Erythroblast (primary cell): ENCODE data around the gene CDH24.

ENCODE experiments used
- DNase-seq, 2 experiments: peaks; one replicate each; lab custom pipeline; 2025; lab: John Stamatoyannopoulos, UW
- GATA1 ChIP-seq: IDR thresholded peaks from 2 replicates; pipeline ENCODE4 v1.6.1; 2011; ENCODE audit warnings: low read depth, mild to moderate bottlenecking, control low read depth, low read length, moderate library complexity
- POLR2A ChIP-seq: IDR thresholded peaks from 2 replicates; pipeline ENCODE4 v1.6.1; 2011; ENCODE audit warnings: mild to moderate bottlenecking, low read length

The CDH24 gene

DNA sequence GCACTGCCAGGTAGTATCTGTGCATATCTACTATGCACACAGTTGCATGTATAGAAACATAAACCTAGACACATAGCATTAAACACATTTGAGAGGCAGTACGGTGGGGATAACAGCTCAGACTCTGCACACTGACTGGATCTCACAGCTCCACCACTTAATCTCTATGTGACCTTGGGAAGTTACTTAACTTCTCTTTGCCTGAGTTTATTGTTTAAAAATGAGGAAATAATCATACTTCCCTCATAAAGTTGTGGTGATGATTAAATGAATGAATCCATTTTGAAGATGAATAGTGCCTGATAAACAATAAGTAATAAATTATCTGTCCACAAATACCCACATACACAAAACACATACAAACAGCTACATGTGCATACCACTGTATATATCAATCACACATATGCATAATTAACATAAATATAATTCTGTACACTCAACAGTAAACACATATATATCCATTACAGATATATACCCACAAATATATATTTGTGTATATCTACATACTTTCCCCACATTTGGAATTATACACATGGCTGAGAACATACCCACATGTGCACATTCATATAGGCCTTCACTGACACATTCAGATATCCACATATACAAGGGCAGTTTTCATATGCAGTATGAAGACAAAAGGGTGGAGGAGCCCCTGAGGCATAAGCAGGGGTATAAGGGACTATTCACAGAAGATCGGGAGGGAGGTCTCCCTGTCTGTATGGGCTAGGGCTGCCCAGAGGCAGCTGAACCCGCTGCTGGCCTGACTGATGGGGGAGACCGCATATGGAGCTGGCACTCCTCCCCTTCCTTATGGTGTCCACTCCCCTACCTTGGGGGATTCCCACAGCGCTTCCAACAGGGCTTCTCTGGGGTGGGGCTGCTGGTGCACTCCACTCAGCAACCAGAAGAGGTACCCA is 5.9 kb downstream of the CDH24 start:
- no peak for TF ChIP-seq POLR2A
- no peak for TF ChIP-seq GATA1
- DNase-seq = no peak

DNA sequence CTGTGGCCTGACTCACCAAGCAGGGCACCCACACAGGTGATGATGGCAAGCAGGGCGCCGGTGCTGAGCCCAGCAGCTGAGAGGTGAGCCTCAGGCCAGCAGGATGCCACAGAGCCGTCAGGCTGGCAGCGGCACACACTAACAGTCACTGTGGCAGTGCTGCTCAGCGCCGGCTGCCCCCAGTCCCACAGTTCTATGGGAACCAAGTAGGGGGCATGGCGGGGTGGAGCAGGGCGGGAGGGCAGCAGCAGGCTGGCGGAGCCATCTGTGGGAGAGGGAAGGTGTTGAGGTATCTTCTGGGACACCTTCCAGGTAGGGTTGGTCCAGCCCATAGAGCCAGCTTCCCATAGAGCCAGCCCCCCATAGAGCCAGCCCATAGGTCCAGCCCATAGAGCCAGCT is 8.3 kb downstream of the CDH24 start:
- no peak for TF ChIP-seq GATA1
- TF ChIP-seq POLR2A = no peak
- DNase-seq = no peak

DNA sequence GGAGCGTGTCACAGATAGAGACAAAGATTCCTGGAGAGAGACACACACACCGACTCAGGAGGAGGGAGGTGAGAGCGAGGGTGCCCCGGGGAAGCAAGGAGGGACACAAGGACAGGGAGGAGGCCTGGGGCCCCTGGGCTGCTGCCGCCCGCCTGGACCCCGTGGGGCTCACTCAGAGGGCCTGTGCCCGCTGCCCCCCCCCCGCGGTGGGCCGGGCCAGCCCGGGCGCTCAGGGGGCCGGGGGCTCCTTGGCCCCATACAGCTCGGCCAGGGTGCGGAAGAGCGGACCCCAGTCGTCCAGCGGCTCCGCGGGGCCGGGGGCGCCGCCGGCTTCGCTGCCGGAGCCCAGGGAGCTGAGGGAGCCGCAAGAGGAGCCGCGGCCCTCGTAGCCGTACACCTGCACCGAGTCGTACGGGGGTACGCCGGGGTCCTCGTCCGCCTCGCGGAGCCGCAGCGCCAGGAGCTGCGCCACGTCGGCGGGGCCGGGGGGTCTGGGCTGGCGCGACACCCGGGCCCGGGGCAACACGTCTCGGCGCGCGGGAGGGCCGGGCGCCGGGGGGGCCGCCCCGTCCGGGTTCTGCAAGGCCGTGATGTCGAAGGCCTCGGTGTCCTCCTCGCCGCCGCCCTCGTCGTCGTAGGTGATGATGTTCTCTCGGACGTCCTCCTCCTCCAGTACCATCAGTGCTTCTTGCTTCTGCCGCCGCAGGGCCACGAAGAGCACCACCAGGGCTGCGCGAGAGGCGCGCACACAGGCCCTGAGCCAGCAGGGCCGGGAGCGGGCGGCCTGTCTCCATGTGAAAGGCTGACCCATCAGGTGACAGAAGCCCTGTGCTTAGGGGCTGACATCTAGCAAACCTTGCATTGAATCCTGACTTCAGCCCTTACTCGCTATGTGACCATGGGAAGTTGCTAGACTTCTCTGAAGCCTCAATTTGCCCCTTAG is 9.3 kb downstream of the CDH24 start:
- no peak for DNase-seq
- no peak for TF ChIP-seq POLR2A
- TF ChIP-seq GATA1 = no peak

DNA sequence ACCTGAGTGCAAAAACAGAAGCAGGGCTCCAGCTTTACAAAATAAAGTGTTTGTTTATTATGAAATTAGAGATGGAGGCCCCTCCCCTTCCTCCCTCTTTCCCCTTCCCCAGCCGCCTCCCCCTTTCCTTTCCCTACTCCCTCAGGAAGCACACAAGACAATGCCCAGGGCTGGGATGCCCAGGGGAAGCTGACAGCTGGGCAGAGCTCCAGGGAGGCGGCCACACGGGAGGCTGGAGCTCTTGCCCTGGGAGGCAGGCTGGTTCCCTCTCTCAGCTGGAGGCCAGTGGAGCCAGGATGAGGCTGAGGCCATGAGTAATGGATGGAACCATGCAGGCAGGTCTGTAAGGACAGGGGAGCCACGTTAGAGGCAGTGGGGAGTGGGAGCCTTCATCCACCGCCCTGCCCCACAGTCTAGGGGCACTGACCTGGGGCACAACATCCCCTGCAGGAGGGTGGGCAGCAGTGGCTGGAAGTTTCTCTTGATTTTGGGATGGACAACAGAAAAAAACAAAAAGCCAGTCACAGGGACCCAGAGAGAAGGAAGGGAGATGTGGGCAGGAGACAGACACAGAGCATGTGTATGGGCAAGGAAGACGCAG is 10.2 kb downstream of the CDH24 start:
- no peak for DNase-seq
- TF ChIP-seq GATA1 (no peak), POLR2A (no peak)

DNA sequence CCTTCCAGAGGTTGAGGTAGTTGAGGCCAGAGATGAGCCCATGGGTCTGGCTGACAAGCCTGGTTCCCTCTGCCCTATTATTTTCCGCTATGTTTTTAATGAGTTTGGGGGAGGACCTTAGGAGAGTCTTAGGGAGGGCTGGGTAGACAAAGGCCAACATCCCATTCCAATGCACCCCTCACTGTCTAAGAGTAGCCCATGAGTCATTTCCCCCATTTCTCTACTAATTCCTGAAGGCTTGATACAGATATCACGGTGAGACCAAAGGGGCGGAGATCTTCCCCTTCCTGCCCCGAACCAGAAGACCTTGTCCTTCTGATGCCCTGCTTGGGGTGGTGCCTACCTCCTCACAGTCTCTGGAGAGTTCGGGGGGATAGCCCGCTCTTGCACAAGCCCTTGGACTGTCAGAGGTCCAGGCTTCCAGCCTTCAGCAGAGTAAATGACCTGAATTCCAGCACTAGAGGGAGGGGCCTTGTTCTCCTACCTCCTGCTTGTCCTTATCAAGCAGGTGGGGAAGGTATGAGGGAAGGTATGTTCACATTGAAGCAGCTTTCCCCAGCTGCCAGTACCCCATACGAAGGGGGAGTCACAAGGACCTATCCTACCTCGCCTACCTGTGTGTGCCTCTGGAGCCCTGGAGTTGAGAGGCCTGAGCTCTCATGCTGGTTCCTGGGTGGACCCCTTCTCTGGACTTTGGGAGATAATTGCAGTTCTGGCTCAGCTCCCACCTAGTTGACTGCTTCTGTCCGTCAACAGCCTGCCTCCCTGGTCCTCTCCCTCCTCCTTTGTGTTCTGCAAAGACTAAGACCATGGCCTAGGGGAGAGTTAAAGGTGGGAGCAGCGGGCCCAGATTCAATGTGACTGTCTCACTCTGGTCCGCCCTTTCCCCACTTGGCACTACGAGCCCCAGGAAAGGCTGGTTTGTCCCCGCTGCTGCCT is 11.6 kb downstream of the CDH24 start:
- TF ChIP-seq POLR2A (no peak), GATA1 (no peak)

DNA sequence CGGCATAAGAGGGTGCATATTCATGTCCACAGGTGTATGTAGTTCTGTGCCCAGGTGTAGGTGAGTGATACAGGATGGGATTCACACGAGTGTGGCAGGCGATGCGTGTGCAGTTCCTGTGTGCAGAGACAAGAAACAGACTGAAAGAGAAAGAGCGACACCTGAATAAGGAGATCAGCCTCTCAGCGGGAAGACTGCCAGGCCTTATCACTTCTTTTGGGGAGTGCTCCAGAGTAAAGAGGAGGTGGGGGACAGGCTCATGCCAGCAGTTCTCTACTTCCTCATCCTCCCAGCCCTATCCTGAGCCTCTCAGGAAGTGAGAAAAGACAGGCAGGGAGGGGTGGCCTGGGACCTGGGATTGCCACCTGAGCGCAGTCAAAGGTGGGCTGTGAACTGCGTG is 12.5 kb downstream of the CDH24 start:
- DNase-seq = no peak
- no peak for TF ChIP-seq GATA1
- no peak for TF ChIP-seq POLR2A

More for the DNA sequence above, 11.6 kb downstream of the CDH24 start:
- no peak for DNase-seq

DNA sequence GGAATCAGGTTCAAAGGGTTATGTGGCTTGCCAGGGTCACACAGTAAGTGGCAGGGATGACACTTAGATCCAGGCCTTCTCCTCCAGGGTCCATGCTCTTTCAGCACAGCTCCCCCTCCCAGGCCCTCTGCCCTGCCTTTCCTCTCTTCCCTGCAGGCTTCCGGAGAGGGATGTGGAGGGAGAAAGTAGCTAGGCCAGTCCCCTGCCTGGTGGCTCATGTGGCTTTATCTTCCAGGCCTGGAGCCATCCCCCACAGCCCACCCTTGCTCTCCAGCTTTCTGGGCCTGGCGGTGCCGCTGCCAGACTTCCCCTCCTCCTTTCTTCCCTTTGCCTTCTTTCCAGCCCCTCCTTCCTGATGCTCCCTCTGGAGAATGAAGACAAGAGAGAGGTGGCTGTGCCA is 13.6 kb downstream of the CDH24 start:
- no peak for DNase-seq
- no peak for TF ChIP-seq POLR2A
- TF ChIP-seq GATA1 = no peak

DNA sequence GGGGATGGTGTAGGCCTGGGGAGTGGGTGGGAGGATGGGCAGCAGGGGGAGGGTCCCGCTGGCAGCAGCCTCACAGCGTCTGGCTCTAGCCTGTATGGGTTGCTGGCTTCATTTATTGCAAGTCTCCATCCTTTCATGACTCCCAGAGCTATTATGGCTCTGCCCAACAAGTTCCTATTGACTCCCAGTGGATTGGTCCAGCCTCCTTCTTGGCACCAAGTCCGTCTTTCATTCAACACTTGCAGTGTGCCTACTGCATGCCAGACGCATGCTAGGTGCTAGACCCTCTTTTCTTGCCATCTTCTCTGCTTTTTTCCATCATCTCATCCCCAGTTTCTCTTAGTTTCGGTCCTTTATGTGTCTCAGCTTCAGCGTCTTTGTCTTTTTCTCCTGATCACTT is 14.2 kb downstream of the CDH24 start:
- no peak for TF ChIP-seq POLR2A
- no peak for TF ChIP-seq GATA1
- DNase-seq = no peak

DNA sequence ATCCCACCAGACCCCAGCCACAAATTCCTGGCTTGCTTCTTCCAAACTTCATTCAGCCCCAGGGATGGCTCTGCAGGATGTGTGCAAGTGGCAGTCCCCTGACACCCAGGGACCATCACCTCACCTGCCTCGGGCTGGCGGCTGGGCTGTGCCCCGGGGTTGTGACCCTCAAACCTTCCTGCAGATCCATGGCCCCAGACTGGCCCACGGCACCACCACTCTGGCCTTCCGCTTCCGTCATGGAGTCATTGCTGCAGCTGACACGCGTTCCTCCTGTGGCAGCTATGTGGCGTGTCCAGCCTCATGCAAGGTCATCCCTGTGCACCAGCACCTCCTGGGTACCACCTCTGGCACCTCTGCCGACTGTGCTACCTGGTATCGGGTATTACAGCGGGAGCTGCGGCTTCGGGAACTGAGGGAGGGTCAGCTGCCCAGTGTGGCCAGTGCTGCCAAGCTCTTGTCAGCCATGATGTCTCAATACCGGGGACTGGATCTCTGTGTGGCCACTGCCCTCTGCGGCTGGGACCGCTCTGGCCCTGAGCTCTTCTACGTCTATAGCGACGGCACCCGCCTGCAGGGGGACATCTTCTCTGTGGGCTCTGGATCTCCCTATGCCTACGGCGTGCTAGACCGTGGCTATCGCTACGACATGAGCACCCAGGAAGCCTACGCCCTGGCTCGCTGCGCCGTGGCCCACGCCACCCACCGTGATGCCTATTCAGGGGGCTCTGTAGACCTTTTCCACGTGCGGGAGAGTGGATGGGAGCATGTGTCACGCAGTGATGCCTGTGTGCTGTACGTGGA is 15.0 kb downstream of the CDH24 start, which contains the start of gene PSMB11:
Gene PSMB11, plus strand, starts transcription at position 51 of the 804 bp plus-strand sequence. Its CDS starts 14 bp downstream, at position 65.
- DNase-seq = no peak
- TF ChIP-seq GATA1 (no peak), POLR2A (no peak)

DNA sequence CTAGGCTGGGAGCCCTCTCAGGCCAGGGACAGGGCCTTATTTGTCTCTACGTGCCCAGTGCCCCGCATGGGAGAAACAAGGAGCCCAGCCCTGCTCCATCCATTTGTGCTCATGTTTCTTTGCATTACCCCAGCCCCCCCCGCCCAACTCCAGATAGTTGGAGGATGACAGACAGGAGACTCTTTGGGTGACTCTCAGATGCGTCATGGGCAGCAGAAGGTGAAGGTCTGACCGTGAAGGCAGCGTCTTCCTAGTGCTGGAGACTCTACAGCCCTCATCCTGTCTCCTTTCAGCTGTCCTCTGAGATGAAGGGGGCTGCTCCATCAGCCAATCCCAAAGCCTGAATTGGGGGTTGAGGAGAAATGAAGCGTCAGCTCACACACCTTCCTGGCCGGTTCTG is 15.6 kb downstream of the CDH24 start:
- no peak for DNase-seq
- TF ChIP-seq GATA1 (no peak), POLR2A (no peak)

DNA sequence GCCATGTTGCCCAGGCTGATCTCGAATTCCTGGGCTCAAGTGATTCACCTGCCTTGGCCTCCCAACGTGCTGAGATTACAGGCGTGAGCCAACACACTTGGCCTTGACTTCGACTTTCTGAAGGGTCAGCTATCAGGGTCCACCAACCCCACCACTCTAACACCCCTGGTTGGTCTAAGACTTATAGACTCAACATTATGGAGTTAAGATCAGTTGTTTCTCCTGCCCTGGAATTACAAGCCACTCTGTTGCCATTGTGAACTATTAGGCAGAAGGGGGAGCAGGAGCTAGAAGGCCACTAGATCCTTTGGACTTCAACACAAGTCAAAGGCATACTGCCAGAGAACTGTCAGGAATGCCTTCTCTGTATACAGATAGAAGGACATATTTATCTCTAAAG is 17.2 kb downstream of the CDH24 start:
- no peak for DNase-seq
- no peak for TF ChIP-seq POLR2A
- TF ChIP-seq GATA1 = no peak
